NCI-H1694 (cell line): ENCODE results near the gene ZNF793.

ENCODE experiments used
- DNase-seq: peaks from one replicate; lab custom pipeline; 2025; lab: John Stamatoyannopoulos, UW

ZNF793 gene

GRCh38 chr19:37565370-37565669 is 58.6 kb downstream of the ZNF793 start:
- DNase-seq: no peak

- no peak for DNase-seq
Observed at GRCh38 chr19:37572203-37572602, 65.5 kb downstream of the ZNF793 start.

- no peak for DNase-seq
Observed at GRCh38 chr19:37583340-37583739, 76.6 kb downstream of the ZNF793 start.
